RWPE1 (cell line): ENCODE results near the gene NUCKS1.

Experiments
- CTCF ChIA-PET: fragments of 350-600 bp; sonication (Branson Sonifier 250); formaldehyde crosslinking; extraction: SDS; loops from one replicate; lab custom pipeline; 2021; lab: Yijun Ruan, JAX
- POLR2A ChIA-PET: fragments of 400-600 bp; formaldehyde crosslinking; extraction: SDS; loops from one replicate; lab custom pipeline; 2020; ENCODE audit warnings: antibody characterized with exemption; ENCODE audit not compliant: low non-redundant PET; lab: Yijun Ruan, JAX
- DNase-seq: peaks from one replicate; pipeline ENCODE4 v3.0.0; 2012; ENCODE audit warnings: low spot score
- H3K27ac ChIP-seq: fragments of 450-650 bp; 2 replicates; pipeline ENCODE4 v1.5.1; 2017
- CTCF ChIP-seq: fragments of 450-650 bp; conservative IDR thresholded peaks from 2 replicates; pipeline ENCODE4 v1.5.1; 2017; ENCODE audit warnings: low read depth, mild to moderate bottlenecking

NUCKS1 gene

GRCh38 chr1:205663286-205663936 is 86.6 kb downstream of the NUCKS1 start:
- ChIA-PET POLR2A (no interaction called here), CTCF (interaction anchor here (0.6 to 12.4 kb wide), 7 partner anchors 18 to 245 kb away, joined by 3 to 472 read pairs (median 3); no protein-coding TSS in a partner anchor)
- TF ChIP-seq CTCF, result no peak

More at GRCh38 chr1:205663286-205663936, 86.6 kb downstream of the NUCKS1 start:
- no peak for DNase-seq
- H3K27ac ChIP-seq, result no peak overlapping the region
